ENCODE data around the gene NLRX1. TPM values are rescaled to one million over a fixed set of nuclear protein-coding genes. Genes with fewer than 3 reads are reported as not detected.

The NLRX1 gene
- total and polyA plus RNA-seq, 2 donors (not counting 3 experiments of a cell fraction or from before 2014, with no cell fraction given), result 15.1 to 15.5 TPM

GRCh38 chr11:119222891-119223290 lies 54.4 kb downstream of the NLRX1 start:
- CTCF ChIA-PET, result interaction anchor here (1.0 to 1.6 kb wide), 4 partner anchors 8 to 17 kb away, joined by 4 to 7 read pairs (median 4); partner anchors contain the start of gene CBL

More at GRCh38 chr11:119222891-119223290, 54.4 kb downstream of the NLRX1 start:
- TF ChIP-seq EZH2 (IDR thresholded peaks at IDR 0.05; ENCODE audit: borderline replicate concordance, low read depth, low read length, severe bottlenecking) (no peak), GATA2 (IDR thresholded peaks at IDR 0.05; ENCODE audit: insufficient read depth, insufficient read length, low read depth, low read length) (no peak), MAX (IDR thresholded peaks at IDR 0.05; ENCODE audit: insufficient read depth, insufficient read length) (no peak), FOS (IDR thresholded peaks at IDR 0.05; ENCODE audit: borderline replicate concordance, insufficient read depth, low read length) (no peak), JUN (IDR thresholded peaks at IDR 0.05; ENCODE audit: borderline replicate concordance, insufficient read depth, insufficient read length, low read depth) (no peak), POLR2A (IDR thresholded peaks at IDR 0.05; ENCODE audit: low read depth, low read length) (no peak), MYC (IDR thresholded peaks at IDR 0.05; ENCODE audit: low read depth, low read length) (no peak), POLR2AphosphoS5 (IDR thresholded peaks at IDR 0.05; ENCODE audit: insufficient read depth, low read depth, low read length) (no peak), CTCF (IDR thresholded peaks at IDR 0.05; ENCODE audit: extremely low read depth in 1 of 2, insufficient read depth in 1 of 2, low read depth in 1 of 2, low read length in 2 of 2) (no peak)
- no peaks in the 10 kb centered on the region for H4K20me1 ChIP-seq (replicated peaks; ENCODE audit: control insufficient read depth, extremely low read depth, insufficient read depth, low read length)
- DNase-seq (ENCODE audit: low read depth, low spot score) (no peak), FAIRE-seq (no peak)
- H3K27ac ChIP-seq (ENCODE audit: insufficient read depth, low read depth, low read length), result no peak overlapping the region
- no peak overlapping the region for H2AFZ ChIP-seq (ENCODE audit: low read depth, low read length)
- dilution Hi-C loops (cut with MboI; ENCODE audit: extremely low pct_ligation_motif_present, low sequenced_read_pairs) (no loop called here), intact Hi-C loops (cut with micrococcal nuclease) (no loop called here)
- peaks cover 70% of the 10 kb centered on the region for H3K79me2 ChIP-seq (ENCODE audit: control insufficient read depth, insufficient read depth, low read length)
- no peaks in the 10 kb centered on the region for H3K9me1 ChIP-seq (replicated peaks; ENCODE audit: control insufficient read depth, extremely low read depth, insufficient read depth, low read length)
- H3K27me3 ChIP-seq (ENCODE audit: control insufficient read depth in 2 of 2, insufficient read depth in 2 of 2, low read length in 2 of 2), result no peaks in the 10 kb centered on the region
- H3K4me2 ChIP-seq (ENCODE audit: insufficient read depth, low read length), result no peak overlapping the region
- no peaks in the 10 kb centered on the region for H3K36me3 ChIP-seq (ENCODE audit: control insufficient read depth in 2 of 2, extremely low read depth in 1 of 2, insufficient read depth in 2 of 2, low read length in 2 of 2)
- H3K4me3 ChIP-seq (replicated peaks in 1 of 3; ENCODE audit: insufficient read depth in 1 of 3, low read depth in 1 of 3, low read length in 3 of 3), result no peak overlapping the region
- no TSS peak for BruUV-seq (replicated peaks)
- peaks cover 5% of the 10 kb centered on the region for H3K4me1 ChIP-seq (ENCODE audit: control insufficient read depth, extremely low read depth, insufficient read depth, low read length)
- no peaks in the 10 kb centered on the region for H3K9me3 ChIP-seq (replicated peaks; ENCODE audit: control insufficient read depth, insufficient read depth, low read length)
- POLR2A ChIA-PET, result no interaction called here
- H3K9ac ChIP-seq (replicated peaks; ENCODE audit: extremely low read depth, insufficient read depth, low read length), result no peak overlapping the region
